DMS153 treated with DMSO at 0.1 percent for 48 hours (cell line): ENCODE results near the gene SRPK3.

Experiments used
- DNase-seq: peaks from one replicate; lab custom pipeline; 2025; ENCODE audit not compliant: unreplicated experiment; lab: John Stamatoyannopoulos, UW

Gene SRPK3

DNA sequence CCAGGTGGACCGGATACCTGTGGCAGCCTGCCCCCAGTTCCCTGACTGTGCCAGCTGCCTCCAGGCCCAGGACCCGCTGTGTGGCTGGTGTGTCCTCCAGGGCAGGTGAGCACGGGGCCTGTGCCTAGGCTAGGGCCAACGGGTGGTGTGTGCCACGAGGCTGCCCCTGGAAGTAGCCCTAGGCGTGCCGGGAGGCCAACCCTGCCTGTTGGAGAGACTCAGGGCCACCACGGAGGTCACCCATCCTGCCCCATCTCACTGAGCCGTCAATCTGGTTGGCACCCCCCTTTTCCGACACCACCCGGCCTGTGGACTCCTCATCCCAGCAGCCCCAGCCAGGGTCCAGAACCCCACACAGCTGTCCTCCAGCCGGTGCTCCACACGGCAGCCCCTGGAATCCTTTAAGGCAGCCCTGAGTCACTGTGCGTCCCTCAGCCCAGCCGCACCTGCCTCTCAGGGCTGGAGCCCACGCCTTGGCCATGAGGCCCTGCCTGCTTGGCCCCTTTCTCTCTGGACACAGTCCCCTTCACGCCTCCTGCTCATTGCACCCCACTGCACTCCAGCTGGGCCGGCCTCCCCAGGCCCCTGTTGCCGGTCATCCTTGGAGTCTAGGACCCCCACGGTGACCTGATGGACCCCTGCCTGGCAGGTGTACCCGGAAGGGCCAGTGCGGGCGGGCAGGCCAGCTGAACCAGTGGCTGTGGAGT lies 11.5 kb upstream of the SRPK3 start:
- no peak for DNase-seq

DNA sequence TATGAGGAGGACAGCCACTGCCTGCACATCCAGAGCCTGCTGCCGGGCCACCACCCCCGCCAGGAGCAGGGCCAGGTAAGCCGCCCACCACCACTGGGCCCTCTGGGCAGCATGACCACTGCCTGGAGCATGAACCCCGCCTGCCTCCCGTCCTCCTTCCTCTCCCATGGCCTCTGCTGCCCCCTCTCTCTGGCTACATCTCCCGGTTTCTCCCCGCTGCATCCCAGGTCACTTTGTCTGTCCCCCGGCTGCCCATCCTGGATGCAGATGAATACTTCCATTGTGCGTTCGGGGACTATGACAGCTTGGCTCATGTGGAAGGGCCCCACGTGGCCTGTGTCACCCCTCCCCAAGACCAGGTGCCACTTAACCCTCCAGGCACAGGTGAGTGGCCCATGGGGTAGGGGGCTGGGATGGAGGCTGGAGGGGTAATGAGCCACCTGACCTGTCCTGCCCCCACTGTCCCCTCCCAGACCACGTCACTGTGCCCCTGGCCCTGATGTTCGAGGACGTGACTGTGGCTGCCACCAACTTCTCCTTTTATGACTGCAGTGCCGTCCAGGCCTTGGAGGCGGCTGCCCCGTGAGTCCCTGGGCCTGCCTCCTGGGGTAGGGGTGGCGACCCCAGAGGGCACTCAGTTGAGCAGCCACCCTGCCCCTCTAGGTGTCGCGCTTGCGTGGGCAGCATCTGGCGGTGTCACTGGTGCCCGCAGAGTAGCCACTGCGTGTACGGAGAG lies 10.8 kb upstream of the SRPK3 start:
- no peak for DNase-seq

DNA sequence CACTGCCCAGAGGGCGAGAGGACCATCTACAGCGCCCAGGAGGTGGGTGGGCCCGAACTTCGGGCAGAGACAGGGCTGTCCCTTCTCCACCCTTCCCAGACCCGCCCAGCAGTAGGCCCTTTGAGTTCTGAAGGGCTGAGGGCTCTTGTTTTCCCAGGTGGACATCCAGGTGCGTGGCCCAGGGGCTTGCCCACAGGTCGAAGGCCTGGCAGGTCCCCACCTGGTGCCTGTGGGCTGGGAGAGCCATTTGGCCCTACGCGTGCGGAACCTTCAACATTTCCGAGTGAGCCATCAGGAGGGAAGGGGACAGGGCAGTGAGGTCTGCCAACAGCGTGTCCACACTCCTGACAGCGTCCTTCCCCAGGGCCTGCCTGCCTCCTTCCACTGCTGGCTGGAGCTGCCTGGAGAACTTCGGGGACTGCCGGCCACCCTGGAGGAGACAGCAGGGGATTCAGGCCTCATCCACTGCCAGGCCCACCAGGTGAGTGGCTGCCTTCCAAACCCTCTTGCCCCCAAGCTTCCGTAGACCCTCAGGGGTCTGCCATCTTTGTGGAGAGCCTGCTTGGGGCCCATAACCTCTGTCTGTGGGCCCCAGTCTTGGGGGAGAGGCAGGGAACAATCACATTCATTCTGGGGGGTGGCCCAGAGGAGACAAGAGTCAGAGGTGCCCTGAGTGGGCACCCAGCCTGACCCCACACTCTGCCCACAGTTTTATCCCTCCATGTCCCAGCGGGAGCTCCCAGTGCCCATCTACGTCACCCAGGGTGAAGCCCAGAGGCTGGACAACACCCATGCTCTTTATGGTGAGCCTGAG lies 10.0 kb upstream of the SRPK3 start:
- no peak for DNase-seq

GRCh38 chrX:153771415-153772315 lies 9.2 kb upstream of the SRPK3 start:
- no peak for DNase-seq

GRCh38 chrX:153772316-153773217 lies 8.3 kb upstream of the SRPK3 start:
- no peak for DNase-seq

DNA sequence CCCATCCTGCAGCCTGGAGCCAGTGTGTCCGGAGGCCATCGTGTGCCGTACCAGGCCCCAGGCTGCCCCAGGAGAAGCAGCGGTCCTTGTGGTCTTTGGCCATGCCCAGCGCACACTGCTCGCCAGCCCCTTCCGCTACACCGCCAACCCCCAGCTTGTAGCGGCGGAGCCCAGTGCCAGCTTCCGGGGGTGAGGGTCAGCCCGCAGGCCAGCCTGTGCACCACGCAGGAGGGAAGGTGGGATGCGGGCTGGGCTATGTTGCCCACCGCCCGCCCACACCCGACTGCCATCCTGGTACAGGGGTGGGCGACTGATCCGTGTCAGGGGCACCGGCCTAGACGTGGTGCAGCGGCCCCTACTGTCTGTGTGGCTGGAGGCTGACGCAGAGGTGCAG lies 7.6 kb upstream of the SRPK3 start:
- no peak for DNase-seq

- DNase-seq: no peak
Observed at GRCh38 chrX:153773741-153774575, 6.9 kb upstream of the SRPK3 start.

DNA sequence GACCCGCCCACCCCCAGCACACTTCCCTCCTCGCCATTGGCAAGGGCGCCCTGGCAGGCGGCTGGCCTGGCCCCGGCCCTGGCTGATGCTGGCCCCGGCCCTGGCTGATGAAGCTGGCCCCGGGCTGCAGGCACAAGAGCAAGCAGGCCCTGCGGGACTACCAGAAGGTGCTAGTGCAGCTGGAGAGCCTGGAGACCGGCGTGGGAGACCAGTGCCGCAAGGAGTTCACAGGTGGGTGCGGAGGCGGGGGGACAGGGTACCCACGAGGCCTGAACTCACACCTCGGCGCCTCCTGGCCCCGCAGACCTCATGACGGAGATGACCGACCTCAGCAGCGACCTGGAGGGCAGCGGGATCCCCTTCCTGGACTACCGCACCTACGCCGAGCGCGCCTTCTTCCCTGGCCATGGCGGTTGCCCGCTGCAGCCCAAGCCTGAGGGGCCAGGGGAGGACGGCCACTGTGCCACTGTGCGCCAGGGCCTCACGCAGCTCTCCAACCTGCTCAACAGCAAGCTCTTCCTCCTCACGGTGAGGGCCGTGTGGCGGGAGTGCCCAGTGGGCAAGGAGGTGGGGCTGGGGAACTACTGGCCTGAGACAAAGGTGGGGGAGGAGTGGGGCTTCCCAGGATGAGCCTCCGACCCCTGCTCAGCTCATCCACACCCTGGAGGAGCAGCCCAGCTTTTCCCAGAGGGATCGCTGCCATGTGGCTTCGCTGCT lies 6.1 kb upstream of the SRPK3 start:
- DNase-seq: no peak

DNA sequence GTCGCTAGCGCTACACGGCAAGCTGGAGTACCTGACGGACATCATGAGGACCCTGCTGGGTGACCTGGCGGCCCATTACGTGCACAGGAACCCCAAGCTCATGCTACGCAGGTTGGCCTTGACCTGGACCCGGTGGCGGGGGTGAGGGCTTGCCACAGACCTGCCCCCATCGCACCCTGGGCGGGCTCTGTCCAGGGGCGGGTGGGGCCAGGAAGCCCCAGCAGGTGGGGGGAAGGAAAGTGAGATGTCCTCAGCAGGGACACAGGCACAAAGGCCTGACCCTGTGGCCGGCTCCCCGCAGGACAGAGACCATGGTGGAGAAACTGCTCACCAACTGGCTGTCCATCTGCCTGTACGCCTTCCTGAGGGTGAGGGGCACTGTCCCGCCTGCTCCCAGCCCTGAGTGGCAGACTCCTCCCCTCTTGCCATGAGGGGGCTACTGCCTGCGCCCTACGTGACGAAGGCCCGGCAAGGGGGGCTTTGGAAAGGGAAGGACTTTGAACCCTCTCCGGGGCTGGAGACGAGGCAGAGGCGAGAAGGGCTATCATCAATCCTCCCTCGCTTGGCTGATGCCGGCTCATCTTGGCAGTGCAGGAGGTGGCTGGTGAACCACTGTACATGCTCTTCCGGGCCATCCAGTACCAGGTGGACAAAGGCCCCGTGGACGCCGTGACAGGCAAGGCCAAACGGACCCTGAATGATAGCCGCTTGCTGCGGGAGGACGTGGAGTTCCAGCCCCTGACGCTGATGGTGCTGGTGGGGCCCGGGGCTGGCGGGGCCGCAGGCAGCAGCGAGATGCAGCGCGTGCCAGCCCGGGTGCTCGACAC lies 5.3 kb upstream of the SRPK3 start:
- no peak for DNase-seq

- DNase-seq: no peak
Observed at GRCh38 chrX:153776120-153776599, 4.7 kb upstream of the SRPK3 start.

GRCh38 chrX:153776611-153777045 lies 4.2 kb upstream of the SRPK3 start:
- DNase-seq: no peak

DNA sequence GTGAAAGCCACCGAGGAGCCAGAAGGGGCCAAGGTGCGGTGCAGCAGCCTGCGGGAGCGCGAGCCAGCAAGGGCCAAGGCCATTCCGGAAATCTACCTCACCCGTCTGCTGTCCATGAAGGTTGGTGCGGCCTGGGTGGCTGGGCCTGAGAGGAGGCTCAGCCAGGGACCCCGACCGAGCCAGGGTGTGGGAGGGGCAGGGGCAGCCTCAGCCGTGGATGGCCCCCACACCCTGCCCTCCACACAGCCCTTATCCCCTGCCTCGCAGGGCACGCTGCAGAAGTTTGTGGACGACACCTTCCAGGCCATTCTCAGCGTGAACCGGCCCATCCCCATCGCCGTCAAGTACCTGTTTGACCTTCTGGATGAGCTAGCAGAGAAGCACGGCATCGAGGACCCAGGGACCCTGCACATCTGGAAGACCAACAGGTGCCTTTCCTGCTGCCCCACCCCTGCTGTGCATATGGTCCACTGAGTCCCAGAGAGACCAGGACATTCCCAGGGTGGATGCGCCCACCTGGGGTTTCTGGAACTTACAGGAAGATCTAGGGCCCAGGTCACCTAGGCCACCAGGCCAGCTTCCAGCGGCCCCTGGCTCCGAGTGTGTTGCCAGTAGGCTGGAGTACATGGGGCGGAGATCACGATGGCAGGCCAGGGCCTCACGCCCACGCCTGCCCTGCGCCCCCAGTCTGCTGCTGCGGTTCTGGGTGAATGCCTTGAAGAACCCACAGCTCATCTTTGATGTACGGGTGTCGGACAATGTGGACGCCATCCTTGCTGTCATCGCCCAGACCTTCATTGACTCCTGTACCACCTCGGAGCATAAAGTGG lies 3.4 kb upstream of the SRPK3 start:
- no peak for DNase-seq

GRCh38 chrX:153778181-153778580 lies 2.7 kb upstream of the SRPK3 start:
- DNase-seq: no peak

- DNase-seq: no peak
Observed at GRCh38 chrX:153778684-153779101, 2.1 kb upstream of the SRPK3 start.

GRCh38 chrX:153779891-153780677 lies 757 bp upstream of the SRPK3 start:
- DNase-seq: peak; percentile 11
